Neural cell (in vitro differentiated cells): ENCODE results near the gene CEP85. TPM values are rescaled to one million over a fixed set of nuclear protein-coding genes. Genes with fewer than 3 reads are reported as not detected.

Experiments used
- H2AFZ ChIP-seq: fragments of 200-600, 300-800 bp; sonication (generic), shearing (Covaris generic); 2 replicates; pipeline ENCODE4 v1.6.0; 2014; ENCODE audit warnings: low read depth, mild to moderate bottlenecking, antibody characterized with exemption, low read length, moderate library complexity
- H3F3A ChIP-seq: fragments of 200-600 bp; shearing (Covaris generic); 2 replicates; pipeline ENCODE4 v1.6.1; 2016; ENCODE audit warnings: mild to moderate bottlenecking, moderate library complexity, mixed read lengths, antibody characterized with exemption, low read length; ENCODE audit not compliant: insufficient read depth, poor library complexity, severe bottlenecking
- H3K27ac ChIP-seq: fragments of 200-600, 300-800 bp; sonication (generic), shearing (Covaris generic); 2 replicates; pipeline ENCODE4 v1.5.1; 2014; ENCODE audit warnings: mild to moderate bottlenecking, low read length, moderate library complexity
- H3K27me3 ChIP-seq: fragments of 300-800, 200-600 bp; sonication (generic), shearing (Covaris generic); 2 replicates; pipeline ENCODE4 v1.6.0; 2014; ENCODE audit warnings: mild to moderate bottlenecking, low read depth, low read length, moderate library complexity; ENCODE audit not compliant: insufficient read depth
- H3K36me3 ChIP-seq: fragments of 300-800, 200-600 bp; sonication (generic), shearing (Covaris generic); 2 replicates; pipeline ENCODE4 v1.5.1; 2014; ENCODE audit warnings: mild to moderate bottlenecking, antibody characterized with exemption, low read length, moderate library complexity; ENCODE audit not compliant: insufficient read depth
- H3K4me2 ChIP-seq: fragments of 300-800, 200-600 bp; sonication (generic), shearing (Covaris generic); 2 replicates; pipeline ENCODE4 v1.6.0; 2014; ENCODE audit warnings: mild to moderate bottlenecking, low read length
- H3K4me3 ChIP-seq: fragments of 300-800, 200-600 bp; sonication (generic), shearing (Covaris generic); 2 replicates; pipeline ENCODE4 v1.5.1; 2014; ENCODE audit warnings: mild to moderate bottlenecking, low read length, moderate library complexity
- H3K79me2 ChIP-seq: fragments of 200-600 bp; shearing (Covaris generic); replicated peaks from 2 replicates; pipeline ENCODE4 v1.6.0; 2014; ENCODE audit warnings: mild to moderate bottlenecking, low read length, moderate library complexity; ENCODE audit not compliant: insufficient read depth
- H3K9ac ChIP-seq: fragments of 300-800, 200-600 bp; sonication (generic), shearing (Covaris generic); 2 replicates; pipeline ENCODE4 v1.6.1; 2016; ENCODE audit warnings: mild to moderate bottlenecking, low read length, mixed read lengths
- H3K9me2 ChIP-seq: fragments of 200-600 bp; shearing (Covaris generic); 2 replicates; pipeline ENCODE4 v1.6.1; 2016; ENCODE audit warnings: mild to moderate bottlenecking, low read length, mixed read lengths; ENCODE audit not compliant: insufficient read depth
- H3K9me3 ChIP-seq: fragments of 200-600, 300-800 bp; sonication (generic), shearing (Covaris generic); 2 replicates; pipeline ENCODE4 v1.6.1; 2016; ENCODE audit warnings: mild to moderate bottlenecking, mixed run types, low read length, moderate library complexity, mixed read lengths
- H4K20me1 ChIP-seq: fragments of 200-600 bp; shearing (Covaris generic); 2 replicates; pipeline ENCODE4 v1.6.1; 2016; ENCODE audit warnings: mild to moderate bottlenecking, mixed run types; ENCODE audit not compliant: insufficient read depth
- CTCF ChIP-seq: fragments of 450-650 bp; IDR thresholded peaks from 2 replicates; pipeline ENCODE4 v1.5.1; 2014; ENCODE audit warnings: antibody characterized with exemption, mild to moderate bottlenecking, moderate library complexity; ENCODE audit not compliant: poor library complexity, severe bottlenecking
- EP300 ChIP-seq: fragments of 450-650 bp; conservative IDR thresholded peaks from 2 replicates; pipeline ENCODE4 v1.6.1; 2014; ENCODE audit warnings: antibody characterized with exemption, mild to moderate bottlenecking, moderate library complexity; ENCODE audit not compliant: poor library complexity, severe bottlenecking
- EZH2 ChIP-seq: fragments of 200-600, 300-800 bp; shearing (Covaris generic), sonication (generic); IDR thresholded peaks from 2 replicates; pipeline ENCODE4 v1.6.1; 2014; ENCODE audit warnings: antibody characterized with exemption, low read length, borderline replicate concordance, mild to moderate bottlenecking; ENCODE audit not compliant: insufficient read depth, poor library complexity, severe bottlenecking
- MXI1 ChIP-seq: fragments of 450-650 bp; conservative IDR thresholded peaks from 2 replicates; pipeline ENCODE4 v1.6.1; 2014; ENCODE audit warnings: antibody characterized with exemption, mild to moderate bottlenecking; ENCODE audit not compliant: poor library complexity, severe bottlenecking
- POLR2AphosphoS5 ChIP-seq: IDR thresholded peaks from 2 replicates; pipeline ENCODE4 v1.6.1; 2012
- RAD21 ChIP-seq: fragments of 450-650 bp; conservative IDR thresholded peaks from 2 replicates; pipeline ENCODE4 v1.6.1; 2014; ENCODE audit warnings: antibody characterized with exemption, mild to moderate bottlenecking, moderate library complexity
- SMC3 ChIP-seq: fragments of 450-650 bp; conservative IDR thresholded peaks from 2 replicates; pipeline ENCODE4 v1.6.1; 2014; ENCODE audit warnings: antibody characterized with exemption, mild to moderate bottlenecking, moderate library complexity; ENCODE audit not compliant: poor library complexity
- TAF1 ChIP-seq: IDR thresholded peaks from 2 replicates; pipeline ENCODE4 v1.6.1; 2012; ENCODE audit warnings: low read depth
- polyA plus RNA-seq: library from polyadenylated mRNA; depleted of rRNA; stranded (reverse); fragments of >200 nt; gene quantifications from 2 replicates; pipeline ENCODE4 v1.2.3, GENCODE V29; 2014
- TF ChIP-seq, protein P1 (sequence below): IDR thresholded peaks from 2 replicates; pipeline ENCODE4 v1.6.1; 2012; ENCODE audit warnings: borderline replicate concordance

CEP85 gene
- polyA plus RNA-seq, 1 donor from 2014 or later: 20.5 TPM

- Histone ChIP-seq H3F3A (no peaks in the 10 kb centered on the region), H3K9ac (no peak overlapping the region), H3K9me3 (no peaks in the 10 kb centered on the region), H3K4me2 (no peak overlapping the region), H2AFZ (no peak overlapping the region), H3K79me2 (no peaks in the 10 kb centered on the region), H3K9me2 (no peaks in the 10 kb centered on the region), H3K27ac (no peak overlapping the region), H4K20me1 (no peaks in the 10 kb centered on the region), H3K36me3 (no peaks in the 10 kb centered on the region), H3K4me3 (no peak overlapping the region), H3K27me3 (no peaks in the 10 kb centered on the region)
- no peak for TF ChIP-seq MXI1
- no peak for TF ChIP-seq EP300
- TF ChIP-seq CTCF: no peak
- no peak for TF ChIP-seq POLR2AphosphoS5
- no peak for TF ChIP-seq SMC3
- TF ChIP-seq TAF1: no peak
- TF ChIP-seq, protein P1, sequence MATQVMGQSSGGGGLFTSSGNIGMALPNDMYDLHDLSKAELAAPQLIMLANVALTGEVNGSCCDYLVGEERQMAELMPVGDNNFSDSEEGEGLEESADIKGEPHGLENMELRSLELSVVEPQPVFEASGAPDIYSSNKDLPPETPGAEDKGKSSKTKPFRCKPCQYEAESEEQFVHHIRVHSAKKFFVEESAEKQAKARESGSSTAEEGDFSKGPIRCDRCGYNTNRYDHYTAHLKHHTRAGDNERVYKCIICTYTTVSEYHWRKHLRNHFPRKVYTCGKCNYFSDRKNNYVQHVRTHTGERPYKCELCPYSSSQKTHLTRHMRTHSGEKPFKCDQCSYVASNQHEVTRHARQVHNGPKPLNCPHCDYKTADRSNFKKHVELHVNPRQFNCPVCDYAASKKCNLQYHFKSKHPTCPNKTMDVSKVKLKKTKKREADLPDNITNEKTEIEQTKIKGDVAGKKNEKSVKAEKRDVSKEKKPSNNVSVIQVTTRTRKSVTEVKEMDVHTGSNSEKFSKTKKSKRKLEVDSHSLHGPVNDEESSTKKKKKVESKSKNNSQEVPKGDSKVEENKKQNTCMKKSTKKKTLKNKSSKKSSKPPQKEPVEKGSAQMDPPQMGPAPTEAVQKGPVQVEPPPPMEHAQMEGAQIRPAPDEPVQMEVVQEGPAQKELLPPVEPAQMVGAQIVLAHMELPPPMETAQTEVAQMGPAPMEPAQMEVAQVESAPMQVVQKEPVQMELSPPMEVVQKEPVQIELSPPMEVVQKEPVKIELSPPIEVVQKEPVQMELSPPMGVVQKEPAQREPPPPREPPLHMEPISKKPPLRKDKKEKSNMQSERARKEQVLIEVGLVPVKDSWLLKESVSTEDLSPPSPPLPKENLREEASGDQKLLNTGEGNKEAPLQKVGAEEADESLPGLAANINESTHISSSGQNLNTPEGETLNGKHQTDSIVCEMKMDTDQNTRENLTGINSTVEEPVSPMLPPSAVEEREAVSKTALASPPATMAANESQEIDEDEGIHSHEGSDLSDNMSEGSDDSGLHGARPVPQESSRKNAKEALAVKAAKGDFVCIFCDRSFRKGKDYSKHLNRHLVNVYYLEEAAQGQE: no peak
- no peak for TF ChIP-seq RAD21
- no peak for TF ChIP-seq EZH2
These were observed 60.0 kb downstream of the CEP85 start for GRCh38 chr1:26293911-26294463.

DNA sequence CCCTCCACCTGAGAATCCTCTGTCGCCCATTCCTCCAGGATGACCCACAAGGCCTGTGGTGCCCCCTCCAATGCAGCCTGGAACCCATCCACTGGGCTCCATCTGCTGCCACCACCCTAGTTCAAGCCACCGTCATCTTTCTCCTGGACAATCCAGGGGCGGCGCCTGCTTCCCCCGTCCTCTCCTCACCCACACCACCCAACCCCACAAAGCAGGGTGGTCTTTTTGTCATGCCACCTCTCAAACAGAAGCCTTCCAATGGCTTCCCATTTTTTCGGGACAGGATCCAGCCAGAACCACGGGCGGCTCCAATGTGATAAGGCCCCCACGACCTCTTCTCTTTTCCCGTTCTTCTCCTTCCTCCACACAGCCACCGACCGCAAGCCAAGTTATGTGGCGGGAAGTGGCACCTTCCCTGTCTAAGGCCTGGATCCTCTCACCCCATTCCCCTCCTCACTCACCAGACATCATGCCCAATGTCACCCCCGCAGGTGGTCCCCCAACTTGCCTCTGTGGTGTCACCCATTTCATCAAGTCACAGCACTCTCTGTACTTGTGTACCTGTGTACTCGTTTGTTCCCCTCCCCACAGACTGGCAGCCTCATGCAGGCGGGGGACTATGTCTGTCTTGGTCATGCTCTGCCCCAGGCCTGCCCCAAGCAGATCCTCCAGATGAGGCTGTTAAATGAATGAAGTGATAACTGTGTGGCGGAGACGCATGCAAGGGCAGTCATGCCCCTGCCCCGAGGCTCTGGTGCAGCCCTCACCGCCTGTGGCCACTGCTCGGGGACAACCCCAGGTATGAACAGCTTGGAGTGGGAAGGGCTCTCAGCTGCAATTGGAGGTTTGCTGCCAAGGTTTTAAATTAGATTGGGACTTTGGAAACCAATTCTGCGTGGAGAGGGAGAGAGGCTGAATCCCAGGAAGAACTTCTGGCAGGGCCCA is 61.5 kb downstream of the CEP85 start:
- no peaks in the 10 kb centered on the region for H4K20me1 ChIP-seq
- no peaks in the 10 kb centered on the region for H3K36me3 ChIP-seq
- H2AFZ ChIP-seq: no peak overlapping the region
- H3K9ac ChIP-seq: no peak overlapping the region
- no peaks in the 10 kb centered on the region for H3F3A ChIP-seq
- H3K4me2 ChIP-seq: no peak overlapping the region
- no peaks in the 10 kb centered on the region for H3K79me2 ChIP-seq
- H3K9me3 ChIP-seq: no peaks in the 10 kb centered on the region
- no peak overlapping the region for H3K27ac ChIP-seq
- no peaks in the 10 kb centered on the region for H3K27me3 ChIP-seq
- H3K9me2 ChIP-seq: no peaks in the 10 kb centered on the region
- H3K4me3 ChIP-seq: no peak overlapping the region
- TF ChIP-seq EP300: no peak
- TF ChIP-seq, protein P1: no peak
- TF ChIP-seq TAF1: no peak
- no peak for TF ChIP-seq EZH2
- TF ChIP-seq SMC3: no peak
- TF ChIP-seq MXI1: no peak
- no peak for TF ChIP-seq CTCF
- no peak for TF ChIP-seq POLR2AphosphoS5
- TF ChIP-seq RAD21: no peak
